GM12801 (cell line): Measurements from ENCODE around the gene ZNF678.

Experiments
- CTCF ChIP-seq: IDR thresholded peaks from one replicate; pipeline ENCODE4 v1.5.1; 2011; ENCODE audit warnings: control low read depth; ENCODE audit not compliant: insufficient read length; ENCODE audit errors: extremely low read depth

Gene ZNF678

GRCh38 chr1:227587968-227588367 is 24.6 kb downstream of the ZNF678 start:
- TF ChIP-seq CTCF = no peak

GRCh38 chr1:227603327-227603726 is 40.0 kb downstream of the ZNF678 start:
- no peak for TF ChIP-seq CTCF

- no peak for TF ChIP-seq CTCF
Measured at GRCh38 chr1:227604446-227604845, 41.1 kb downstream of the ZNF678 start.

GRCh38 chr1:227607336-227607898 is 44.1 kb downstream of the ZNF678 start:
- TF ChIP-seq CTCF = no peak

- TF ChIP-seq CTCF = no peak
Measured at GRCh38 chr1:227612658-227613057, 49.3 kb downstream of the ZNF678 start.

- TF ChIP-seq CTCF = no peak
Measured at GRCh38 chr1:227613526-227613925, 50.2 kb downstream of the ZNF678 start.

- no peak for TF ChIP-seq CTCF
Measured at GRCh38 chr1:227621211-227621610, 57.9 kb downstream of the ZNF678 start.
